ENCODE measurements around the gene B4GALT5.

DNA sequence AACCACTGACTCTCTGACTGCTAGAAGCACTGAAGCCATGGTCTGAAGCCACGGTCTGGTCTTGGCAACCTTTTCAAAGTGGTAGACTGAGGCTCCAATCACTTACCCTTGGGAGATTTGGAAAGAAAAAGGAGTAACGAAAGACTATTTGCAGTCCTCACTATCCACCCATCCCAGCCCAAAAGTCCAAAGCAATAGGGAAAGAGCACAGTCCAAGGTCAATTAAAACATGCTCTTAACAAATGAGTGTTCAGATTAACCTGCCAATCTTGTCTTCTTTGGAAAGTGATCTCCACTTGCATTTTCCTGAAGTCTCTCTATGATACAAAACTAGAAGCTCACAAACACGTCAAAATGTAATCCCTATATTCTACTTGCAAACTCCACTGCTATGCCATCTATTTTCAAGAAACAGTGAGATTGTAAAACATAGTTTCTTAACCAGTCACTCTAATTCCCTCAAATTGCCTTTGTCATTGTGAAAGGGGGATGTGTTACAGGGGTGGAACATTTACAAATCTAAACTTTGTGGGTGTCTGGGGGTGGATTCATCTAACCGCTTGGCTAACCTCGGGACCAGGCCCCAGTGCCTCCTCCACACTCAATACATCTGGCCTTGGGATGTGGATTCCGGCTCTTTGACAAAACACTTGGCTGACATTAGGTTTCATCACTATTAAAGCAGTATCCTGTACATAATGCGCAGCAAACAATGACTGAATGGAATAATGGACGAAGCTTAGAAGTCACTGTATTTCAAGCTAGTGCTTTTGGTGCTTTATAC, 56.4 kb downstream of the B4GALT5 start:
- TF ChIP-seq, protein P1, sequence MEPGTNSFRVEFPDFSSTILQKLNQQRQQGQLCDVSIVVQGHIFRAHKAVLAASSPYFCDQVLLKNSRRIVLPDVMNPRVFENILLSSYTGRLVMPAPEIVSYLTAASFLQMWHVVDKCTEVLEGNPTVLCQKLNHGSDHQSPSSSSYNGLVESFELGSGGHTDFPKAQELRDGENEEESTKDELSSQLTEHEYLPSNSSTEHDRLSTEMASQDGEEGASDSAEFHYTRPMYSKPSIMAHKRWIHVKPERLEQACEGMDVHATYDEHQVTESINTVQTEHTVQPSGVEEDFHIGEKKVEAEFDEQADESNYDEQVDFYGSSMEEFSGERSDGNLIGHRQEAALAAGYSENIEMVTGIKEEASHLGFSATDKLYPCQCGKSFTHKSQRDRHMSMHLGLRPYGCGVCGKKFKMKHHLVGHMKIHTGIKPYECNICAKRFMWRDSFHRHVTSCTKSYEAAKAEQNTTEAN (CRISPR knock-in tag; IDR thresholded peaks at IDR 0.05): no peak
- TF ChIP-seq, protein P2, sequence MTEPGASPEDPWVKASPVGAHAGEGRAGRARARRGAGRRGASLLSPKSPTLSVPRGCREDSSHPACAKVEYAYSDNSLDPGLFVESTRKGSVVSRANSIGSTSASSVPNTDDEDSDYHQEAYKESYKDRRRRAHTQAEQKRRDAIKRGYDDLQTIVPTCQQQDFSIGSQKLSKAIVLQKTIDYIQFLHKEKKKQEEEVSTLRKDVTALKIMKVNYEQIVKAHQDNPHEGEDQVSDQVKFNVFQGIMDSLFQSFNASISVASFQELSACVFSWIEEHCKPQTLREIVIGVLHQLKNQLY (CRISPR knock-in tag; IDR thresholded peaks at IDR 0.05): no peak
- TF ChIP-seq, protein P3, sequence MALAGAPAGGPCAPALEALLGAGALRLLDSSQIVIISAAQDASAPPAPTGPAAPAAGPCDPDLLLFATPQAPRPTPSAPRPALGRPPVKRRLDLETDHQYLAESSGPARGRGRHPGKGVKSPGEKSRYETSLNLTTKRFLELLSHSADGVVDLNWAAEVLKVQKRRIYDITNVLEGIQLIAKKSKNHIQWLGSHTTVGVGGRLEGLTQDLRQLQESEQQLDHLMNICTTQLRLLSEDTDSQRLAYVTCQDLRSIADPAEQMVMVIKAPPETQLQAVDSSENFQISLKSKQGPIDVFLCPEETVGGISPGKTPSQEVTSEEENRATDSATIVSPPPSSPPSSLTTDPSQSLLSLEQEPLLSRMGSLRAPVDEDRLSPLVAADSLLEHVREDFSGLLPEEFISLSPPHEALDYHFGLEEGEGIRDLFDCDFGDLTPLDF (CRISPR knock-in tag; IDR thresholded peaks at IDR 0.05): no peak
- TF ChIP-seq SMAD3 (CRISPR knock-in tag; IDR thresholded peaks at IDR 0.05; ENCODE audit: borderline replicate concordance): no peak
- no peak for TF ChIP-seq ELF4 (CRISPR knock-in tag; IDR thresholded peaks at IDR 0.05; ENCODE audit: low read depth)
- TF ChIP-seq, protein P4, sequence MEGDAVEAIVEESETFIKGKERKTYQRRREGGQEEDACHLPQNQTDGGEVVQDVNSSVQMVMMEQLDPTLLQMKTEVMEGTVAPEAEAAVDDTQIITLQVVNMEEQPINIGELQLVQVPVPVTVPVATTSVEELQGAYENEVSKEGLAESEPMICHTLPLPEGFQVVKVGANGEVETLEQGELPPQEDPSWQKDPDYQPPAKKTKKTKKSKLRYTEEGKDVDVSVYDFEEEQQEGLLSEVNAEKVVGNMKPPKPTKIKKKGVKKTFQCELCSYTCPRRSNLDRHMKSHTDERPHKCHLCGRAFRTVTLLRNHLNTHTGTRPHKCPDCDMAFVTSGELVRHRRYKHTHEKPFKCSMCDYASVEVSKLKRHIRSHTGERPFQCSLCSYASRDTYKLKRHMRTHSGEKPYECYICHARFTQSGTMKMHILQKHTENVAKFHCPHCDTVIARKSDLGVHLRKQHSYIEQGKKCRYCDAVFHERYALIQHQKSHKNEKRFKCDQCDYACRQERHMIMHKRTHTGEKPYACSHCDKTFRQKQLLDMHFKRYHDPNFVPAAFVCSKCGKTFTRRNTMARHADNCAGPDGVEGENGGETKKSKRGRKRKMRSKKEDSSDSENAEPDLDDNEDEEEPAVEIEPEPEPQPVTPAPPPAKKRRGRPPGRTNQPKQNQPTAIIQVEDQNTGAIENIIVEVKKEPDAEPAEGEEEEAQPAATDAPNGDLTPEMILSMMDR (IDR thresholded peaks at IDR 0.05): no peak
- TF ChIP-seq CBFB (CRISPR knock-in tag; IDR thresholded peaks at IDR 0.05; ENCODE audit: low read depth): no peak
- TF ChIP-seq OVOL2 (CRISPR knock-in tag; IDR thresholded peaks at IDR 0.05; ENCODE audit: borderline replicate concordance): no peak
- TF ChIP-seq MYBL2 (CRISPR knock-in tag; IDR thresholded peaks at IDR 0.05): no peak
- TF ChIP-seq ZBTB21 (CRISPR knock-in tag; IDR thresholded peaks at IDR 0.05; ENCODE audit: borderline replicate concordance): no peak
- TF ChIP-seq, protein P5, sequence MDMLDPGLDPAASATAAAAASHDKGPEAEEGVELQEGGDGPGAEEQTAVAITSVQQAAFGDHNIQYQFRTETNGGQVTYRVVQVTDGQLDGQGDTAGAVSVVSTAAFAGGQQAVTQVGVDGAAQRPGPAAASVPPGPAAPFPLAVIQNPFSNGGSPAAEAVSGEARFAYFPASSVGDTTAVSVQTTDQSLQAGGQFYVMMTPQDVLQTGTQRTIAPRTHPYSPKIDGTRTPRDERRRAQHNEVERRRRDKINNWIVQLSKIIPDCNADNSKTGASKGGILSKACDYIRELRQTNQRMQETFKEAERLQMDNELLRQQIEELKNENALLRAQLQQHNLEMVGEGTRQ (CRISPR knock-in tag; IDR thresholded peaks at IDR 0.05): no peak
- no peak for TF ChIP-seq NFYB (CRISPR knock-in tag; conservative IDR thresholded peaks at IDR 0.05; ENCODE audit: low read depth)
- no peak for TF ChIP-seq JUN (CRISPR knock-in tag; IDR thresholded peaks at IDR 0.05)
